NCI-H2029 treated with DMSO at 0.1 percent for 48 hours (cell line): ENCODE data around the gene STPG1.
"Not testable (repeated sequence)": the region's sequence is repeated elsewhere in the genome, so short reads cannot be mapped to it uniquely, and the experiment has no call there.

ENCODE experiments used
- DNase-seq: peaks from one replicate; lab custom pipeline; 2025; lab: John Stamatoyannopoulos, UW

Gene STPG1

GRCh38 chr1:24413350-24414163 is at the start of gene STPG1:
TSS of gene STPG1 (minus strand) at chr1:24413782. CDS start at chr1:24401388, 12,394 bp downstream.
- DNase-seq, result peak; percentile 56

- DNase-seq, result not testable (repeated sequence)
Observed at GRCh38 chr1:24462128-24462527, 48.5 kb upstream of the STPG1 start.

GRCh38 chr1:24459551-24460266 is 46.1 kb upstream of the STPG1 start:
- DNase-seq, result no peak

GRCh38 chr1:24457866-24458265 is 44.3 kb upstream of the STPG1 start:
- no peak for DNase-seq

- DNase-seq, result no peak
Observed at GRCh38 chr1:24455272-24455671, 41.7 kb upstream of the STPG1 start.

- no peak for DNase-seq
Observed at GRCh38 chr1:24454673-24455072, 41.1 kb upstream of the STPG1 start.

- no peak for DNase-seq
Observed at GRCh38 chr1:24452922-24453485, 39.4 kb upstream of the STPG1 start.

- DNase-seq, result no peak
Observed at GRCh38 chr1:24451746-24452145, 38.2 kb upstream of the STPG1 start.

- DNase-seq, result no peak
Observed at GRCh38 chr1:24450857-24451397, 37.3 kb upstream of the STPG1 start.

GRCh38 chr1:24450316-24450715 is 36.7 kb upstream of the STPG1 start:
- no peak for DNase-seq

GRCh38 chr1:24446446-24446845 is 32.9 kb upstream of the STPG1 start:
- DNase-seq, result not testable (repeated sequence)

GRCh38 chr1:24443241-24443656 is 29.7 kb upstream of the STPG1 start:
- no peak for DNase-seq

- no peak for DNase-seq
Observed at GRCh38 chr1:24442764-24443163, 29.2 kb upstream of the STPG1 start.

- DNase-seq, result no peak
Observed at GRCh38 chr1:24441996-24442668, 28.6 kb upstream of the STPG1 start.

GRCh38 chr1:24441480-24441879 is 27.9 kb upstream of the STPG1 start:
- no peak for DNase-seq

- no peak for DNase-seq
Observed at GRCh38 chr1:24440436-24440835, 26.9 kb upstream of the STPG1 start.

GRCh38 chr1:24438423-24438901 is 24.9 kb upstream of the STPG1 start:
- no peak for DNase-seq

GRCh38 chr1:24437631-24438396 is 24.2 kb upstream of the STPG1 start:
- DNase-seq, result no peak

- DNase-seq, result no peak
Observed at GRCh38 chr1:24435782-24436365, 22.3 kb upstream of the STPG1 start.

GRCh38 chr1:24427545-24427862 is 13.9 kb upstream of the STPG1 start:
- DNase-seq, result peak; percentile 27
